ENCODE measurements around the gene CTLA4.

DNA sequence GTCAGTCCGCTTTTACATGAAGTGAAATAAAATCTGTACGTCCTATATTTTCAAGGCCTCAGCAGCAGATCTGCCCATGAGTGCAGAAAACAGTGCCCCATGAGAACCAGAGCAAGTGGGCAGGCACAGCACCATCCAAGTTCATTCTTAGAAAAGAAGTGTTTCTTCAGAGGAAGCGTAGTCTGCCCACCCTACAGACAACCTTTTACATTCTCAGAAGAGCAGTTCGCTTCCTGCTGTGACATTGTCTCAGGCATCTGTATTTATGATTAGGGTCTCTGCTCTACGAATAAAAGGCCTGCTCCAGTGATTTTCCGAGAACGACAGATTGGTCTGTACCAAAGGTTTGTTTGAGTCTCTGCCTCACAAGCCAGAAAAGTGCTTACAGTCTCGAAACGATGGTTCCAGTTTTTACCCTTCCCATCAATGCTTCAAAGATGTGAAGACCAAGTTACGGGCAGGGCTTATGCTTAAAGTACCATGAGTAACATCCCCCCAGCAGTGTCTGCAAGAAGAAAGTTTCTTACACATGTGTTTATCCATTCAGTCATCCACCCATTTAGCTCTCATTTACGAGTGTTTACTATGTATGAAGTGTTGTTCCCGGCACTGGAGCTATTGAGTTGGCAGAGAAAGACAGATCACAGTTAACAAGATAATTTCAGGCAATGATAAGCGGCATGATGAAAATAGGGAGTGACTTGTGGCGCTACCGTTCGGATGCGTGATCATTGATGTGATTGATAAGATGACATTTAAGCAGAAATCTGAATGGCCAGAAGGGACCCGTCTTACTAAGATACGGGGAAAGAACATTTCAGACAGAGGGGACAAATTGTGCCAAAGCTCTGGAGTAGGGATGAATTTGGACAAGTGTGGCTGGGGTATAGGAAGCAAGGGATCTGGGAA lies 31.4 kb upstream of the CTLA4 start:
- TF ChIP-seq POLR2A (IDR thresholded peaks at IDR 0.05) (no peak), CTCF (IDR thresholded peaks at IDR 0.05) (no peak)
